PC-3 (cell line): ENCODE measurements around the gene NLGN1.

Experiments
- CTCF ChIP-seq: fragments of 300-600 bp; sonication (generic); conservative IDR thresholded peaks from 2 replicates; pipeline ENCODE4 v1.5.1; 2017; ENCODE audit warnings: antibody characterized with exemption, low read depth, mild to moderate bottlenecking, low read length
- EZH2 ChIP-seq: fragments of 300-600 bp; sonication (generic); IDR thresholded peaks from one replicate; pipeline ENCODE4 v1.6.1; 2017; ENCODE audit warnings: antibody characterized with exemption, mild to moderate bottlenecking, low read length; ENCODE audit not compliant: unreplicated experiment

- TF ChIP-seq CTCF (no peak), EZH2 (no peak)
Observed at GRCh38 chr3:173410436-173410835, 12.9 kb downstream of the NLGN1 start.
